HepG2 (cell line): Measurements from ENCODE around the gene C11orf68. TPM values are rescaled to one million over a fixed set of nuclear protein-coding genes. Genes with fewer than 3 reads are reported as not detected.
A peak's percentile ranks its signal among the peaks of the same experiment; 100 is the strongest.

ENCODE experiments used
- ATAC-seq: fragments of 200-7000 bp; cut with Tn5 transposase; 3 replicates; pipeline ENCODE4 v1.9.1; 2020; ENCODE audit warnings: mild to moderate bottlenecking, moderate library complexity
- BruUV-seq: library from RNA; stranded (reverse); fragments of 400-500 nt; replicated peaks from 2 replicates; lab custom pipeline; 2021; lab: Mats Ljungman, UMichigan
- CTCF ChIA-PET: fragments of 300-600 bp; formaldehyde crosslinking; extraction: SDS; loops from one replicate; lab custom pipeline; 2021; ENCODE audit warnings: low total read pairs, inconsistent platforms, low intra/inter-chr PET ratio; lab: Yijun Ruan, JAX
- POLR2A ChIA-PET: fragments of 350-600 bp; sonication (Branson Sonifier 250); formaldehyde crosslinking; loops from one replicate; lab custom pipeline; 2020; ENCODE audit warnings: antibody characterized with exemption, inconsistent platforms; lab: Yijun Ruan, JAX
- DNase-seq: peaks from one replicate; pipeline ENCODE4 v3.0.0-alpha.2; 2015; ENCODE audit warnings: low spot score
- FAIRE-seq: peaks from 3 replicates; lab custom pipeline; 2011; peaks lifted over from hg19 to GRCh38; lab: Jason Lieb, UNC
- H2AFZ ChIP-seq: one replicate; pipeline ENCODE4 v1.6.1; 2011; ENCODE audit warnings: low read length, inconsistent platforms
- H3K27ac ChIP-seq: fragments of 300-600 bp; 3 replicates; pipeline ENCODE4 v1.8.0; 2011; ENCODE audit warnings: mixed run types, mild to moderate bottlenecking, mixed read lengths, low read length, inconsistent platforms; ENCODE audit not compliant: insufficient read depth; ENCODE audit errors: extremely low read length
- H3K27me3 ChIP-seq, 2 experiments: fragments of 200-600 bp in 1 of 2; 2 replicates in 1 of 2; 3 replicates in 1 of 2; pipeline versions ENCODE4 v1.6.0 to v1.8.0; 2011; ENCODE audit warnings: low read length in 2 of 2, mild to moderate bottlenecking in 2 of 2, moderate library complexity in 2 of 2, inconsistent platforms in 1 of 2; ENCODE audit not compliant: insufficient read depth in 2 of 2, control insufficient read depth in 1 of 2
- H3K36me3 ChIP-seq, 2 experiments: fragments of 200-600 bp in 1 of 2; replicated peaks in 1 of 2; 2 replicates in 1 of 2; 3 replicates in 1 of 2; pipeline versions ENCODE4 v1.5.1 to v1.8.0; 2011; ENCODE audit warnings: low read length in 2 of 2, inconsistent platforms in 1 of 2; ENCODE audit not compliant: insufficient read depth in 2 of 2, control insufficient read depth in 1 of 2
- H3K4me1 ChIP-seq: 2 replicates; pipeline ENCODE4 v1.5.1; 2012; ENCODE audit warnings: low read length, inconsistent platforms; ENCODE audit not compliant: insufficient read depth
- H3K4me2 ChIP-seq: 2 replicates; pipeline ENCODE4 v1.6.0; 2011; ENCODE audit warnings: low read depth, low read length, inconsistent platforms
- H3K4me3 ChIP-seq, 3 experiments: fragments of 200-600 bp in 1 of 3; sonication (generic), shearing (Covaris generic) in 1 of 3; replicated peaks in 1 of 3; 2 replicates each; pipeline ENCODE4 v1.5.1; 2011 to 2016; ENCODE audit warnings: low read length in 3 of 3, inconsistent platforms in 2 of 3, low read depth in 2 of 3, mild to moderate bottlenecking in 2 of 3, control low read depth in 1 of 3, mixed read lengths in 1 of 3; ENCODE audit not compliant: insufficient read depth in 1 of 3
- H3K79me2 ChIP-seq: one replicate; pipeline ENCODE4 v1.6.1; 2011; ENCODE audit warnings: low read length, inconsistent platforms; ENCODE audit not compliant: insufficient read depth
- H3K9ac ChIP-seq: 2 replicates; pipeline ENCODE4 v1.6.0; 2011; ENCODE audit warnings: mild to moderate bottlenecking, low read depth, low read length, inconsistent platforms; ENCODE audit not compliant: insufficient read depth
- H3K9me3 ChIP-seq: 2 replicates; pipeline ENCODE4 v1.5.1; 2012; ENCODE audit warnings: mild to moderate bottlenecking, low read length
- H4K20me1 ChIP-seq: 2 replicates; pipeline ENCODE4 v1.6.0; 2011; ENCODE audit warnings: inconsistent platforms, mild to moderate bottlenecking, low read length, moderate library complexity; ENCODE audit not compliant: insufficient read depth
- CREBL2 ChIP-seq: sonication (generic); formaldehyde crosslinking; IDR thresholded peaks from 2 replicates; pipeline ENCODE4 v1.8.1; 2023; ENCODE audit warnings: missing genetic modification reagents, mild to moderate bottlenecking, borderline replicate concordance
- ESRRA ChIP-seq: sonication (generic); formaldehyde crosslinking; IDR thresholded peaks from 2 replicates; pipeline ENCODE4 v1.5.1; 2020; ENCODE audit warnings: mild to moderate bottlenecking, low read depth, missing genetic modification reagents
- MXD4 ChIP-seq: IDR thresholded peaks from 2 replicates; pipeline ENCODE4 v1.6.1; 2016; ENCODE audit warnings: mild to moderate bottlenecking, missing biosample characterization, missing genetic modification reagents
- NBN ChIP-seq: fragments of 450-650 bp; conservative IDR thresholded peaks from 2 replicates; pipeline ENCODE4 v1.6.1; 2017
- NR1H2 ChIP-seq: sonication (generic); formaldehyde crosslinking; IDR thresholded peaks from 2 replicates; pipeline ENCODE4 v1.8.1; 2022; ENCODE audit warnings: low read depth, missing genetic modification reagents, borderline replicate concordance
- TIGD3 ChIP-seq: sonication (generic); formaldehyde crosslinking; IDR thresholded peaks from 2 replicates; pipeline ENCODE4 v1.5.1; 2020; ENCODE audit warnings: mild to moderate bottlenecking, missing genetic modification reagents, borderline replicate concordance
- ZNF383 ChIP-seq: sonication (generic); formaldehyde crosslinking; IDR thresholded peaks from 2 replicates; pipeline ENCODE4 v1.4.0; 2020; ENCODE audit warnings: missing genetic modification reagents, mild to moderate bottlenecking, borderline replicate concordance
- ZNF639 ChIP-seq: conservative IDR thresholded peaks from 2 replicates; pipeline ENCODE4 v1.6.1; 2018; ENCODE audit warnings: missing genetic modification reagents
- ZSCAN9 ChIP-seq: IDR thresholded peaks from 2 replicates; pipeline ENCODE4 v1.6.1; 2016; ENCODE audit warnings: borderline replicate concordance
- WGBS: methylation state at CpG from one replicate; pipeline ENCODE4 v1.1.6; 2017; ENCODE audit warnings: low lambda C conversion rate; 5-methylcytosine and 5-hydroxymethylcytosine counted together
- in situ Hi-C: cut with HindIII; loops from 2 replicates; pipeline ENCODE4 v1.10.0; 2017; ENCODE audit warnings: low pct_unique_long_range_greater_than_20kb; ENCODE audit not compliant: extremely low pct_ligation_motif_present
- intact Hi-C: fragments of 100-400 bp; cut with micrococcal nuclease; formaldehyde crosslinking; loops from one replicate; pipeline ENCODE4 v1.10.0; 2022; ENCODE audit not compliant: unreplicated experiment
- polyA plus RNA-seq, 8 experiments: library from polyadenylated mRNA; depleted of rRNA in 3 of 8; stranded (reverse) in 7 of 8; unstranded in 1 of 8; fragments of >200 nt; fragmentation: Illumina TruSeq in 4 of 8; extraction: Trizol in 4 of 8; gene quantifications; 2 replicates each; pipeline versions ENCODE4 v1.2.1 to v1.2.3, GENCODE V29; 2011 to 2016; ENCODE audit warnings: low read depth in 4 of 8, missing spikeins in 1 of 8, mixed read lengths in 1 of 8; ENCODE audit not compliant: insufficient read depth in 1 of 8
- total RNA-seq, 5 experiments: library from RNA; depleted of rRNA; stranded (reverse); fragments of >200 nt; fragmentation: Illumina TruSeq; extraction: Trizol; gene quantifications; 2 replicates each; pipeline ENCODE4 v1.2.3, GENCODE V29; 2016; ENCODE audit warnings: low read depth in 1 of 5
- TF ChIP-seq, protein P1 (sequence below): sonication (generic); formaldehyde crosslinking; conservative IDR thresholded peaks from 2 replicates; pipeline ENCODE4 v1.8.0; 2022; ENCODE audit warnings: missing genetic modification reagents

The C11orf68 gene
- total and polyA plus RNA-seq, 2 of the 13 experiments (the other 11 are each of a cell fraction or from before 2014, with no cell fraction given) = 8.4 to 28.3 TPM

DNA sequence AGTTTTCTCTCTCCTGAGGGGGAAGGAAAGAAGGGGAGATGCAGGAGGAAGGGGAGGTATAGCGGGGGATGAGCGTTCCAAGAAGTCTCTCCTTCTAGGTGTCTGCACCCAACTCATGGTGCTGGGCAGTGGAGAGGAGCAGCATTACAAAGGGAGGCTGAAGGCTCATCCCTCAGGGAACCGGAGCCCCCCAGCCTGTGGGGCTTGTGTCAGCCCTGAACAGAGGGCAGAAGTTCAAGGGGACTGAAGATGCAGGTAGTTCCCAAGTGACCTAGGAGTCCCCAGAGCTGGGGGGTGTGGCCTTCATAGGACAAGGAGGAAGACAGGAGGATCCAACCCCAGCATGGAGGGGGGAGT lies 1.8 kb downstream of the C11orf68 start:
- Histone ChIP-seq H3K36me3 (no peaks in the 10 kb centered on the region; a peak in 1 of 5 replicates), H3K79me2 (peaks cover 11% of the 10 kb centered on the region), H3K4me3 (peak overlapping the region in 2 of 3 experiments; percentile 88 to 98; a peak in 1 of 6 replicates), H4K20me1 (no peaks in the 10 kb centered on the region), H3K27ac (no peak overlapping the region), H3K4me2 (peak overlapping the region; percentile 73; the same call in 1 of the 2 replicates), H3K9ac (no peak overlapping the region), H3K4me1 (peaks cover 59% of the 10 kb centered on the region), H2AFZ (no peak overlapping the region), H3K27me3 (peaks cover 0 to 2% of the 10 kb centered on the region in 2 experiments; a peak in 1 of 5 replicates), H3K9me3 (no peaks in the 10 kb centered on the region)
- WGBS = 100% methylated on average over 2 of the region's 3 CpGs
- no peak for DNase-seq
- BruUV-seq = no TSS peak
- POLR2A ChIA-PET = interaction anchor here (0.6 to 5.0 kb wide), 5 partner anchors 8 to 44 kb away, joined by 3 to 59 read pairs (median 8); partner anchors contain the start of genes CCDC85B, FIBP and FOSL1
- TF ChIP-seq ZSCAN9 (CRISPR knock-in tag) = no peak
- no peak for TF ChIP-seq TIGD3 (CRISPR knock-in tag)
- intact Hi-C loops = no loop called here
- CTCF ChIA-PET = no interaction called here
- in situ Hi-C loops = no loop called here
- no peak for FAIRE-seq
- no peak for ATAC-seq

- peaks cover 0 to 2% of the 10 kb centered on the region in 2 experiments; a peak in 1 of 5 replicates for H3K27me3 ChIP-seq
- no peaks in the 10 kb centered on the region for H4K20me1 ChIP-seq
- FAIRE-seq (no peak), DNase-seq (no peak), ATAC-seq (no peak)
- H3K36me3 ChIP-seq = no peaks in the 10 kb centered on the region; a peak in 1 of 5 replicates
- peaks cover 11% of the 10 kb centered on the region for H3K79me2 ChIP-seq
- POLR2A ChIA-PET = interaction anchor here (1.4 to 5.0 kb wide), 5 partner anchors 13 to 57 kb away, joined by 5 to 59 read pairs (median 12); partner anchors contain the start of genes CCDC85B, FIBP, FOSL1 and MUS81
- 53% methylated on average over 5 of the region's 7 CpGs for WGBS
- H3K27ac ChIP-seq = no peak overlapping the region
- CTCF ChIA-PET = no interaction called here
- H3K4me2 ChIP-seq = peak overlapping the region; percentile 73
- intact Hi-C loops (no loop called here), in situ Hi-C loops (no loop called here)
- no peak overlapping the region; the same call in 1 of the 2 replicates for H3K9ac ChIP-seq
- no TSS peak for BruUV-seq
- peaks cover 65% of the 10 kb centered on the region for H3K4me1 ChIP-seq
- H3K4me3 ChIP-seq = no peak overlapping the region
- H2AFZ ChIP-seq = no peak overlapping the region
- no peaks in the 10 kb centered on the region for H3K9me3 ChIP-seq
- TF ChIP-seq NBN = no peak
- no peak for TF ChIP-seq ZNF639 (CRISPR knock-in tag)
- no peak for TF ChIP-seq ZNF383 (CRISPR knock-in tag)
- no peak for TF ChIP-seq MXD4 (CRISPR knock-in tag)
- no peak for TF ChIP-seq CREBL2
- TF ChIP-seq ESRRA (CRISPR knock-in tag) = no peak
- TF ChIP-seq, protein P1, sequence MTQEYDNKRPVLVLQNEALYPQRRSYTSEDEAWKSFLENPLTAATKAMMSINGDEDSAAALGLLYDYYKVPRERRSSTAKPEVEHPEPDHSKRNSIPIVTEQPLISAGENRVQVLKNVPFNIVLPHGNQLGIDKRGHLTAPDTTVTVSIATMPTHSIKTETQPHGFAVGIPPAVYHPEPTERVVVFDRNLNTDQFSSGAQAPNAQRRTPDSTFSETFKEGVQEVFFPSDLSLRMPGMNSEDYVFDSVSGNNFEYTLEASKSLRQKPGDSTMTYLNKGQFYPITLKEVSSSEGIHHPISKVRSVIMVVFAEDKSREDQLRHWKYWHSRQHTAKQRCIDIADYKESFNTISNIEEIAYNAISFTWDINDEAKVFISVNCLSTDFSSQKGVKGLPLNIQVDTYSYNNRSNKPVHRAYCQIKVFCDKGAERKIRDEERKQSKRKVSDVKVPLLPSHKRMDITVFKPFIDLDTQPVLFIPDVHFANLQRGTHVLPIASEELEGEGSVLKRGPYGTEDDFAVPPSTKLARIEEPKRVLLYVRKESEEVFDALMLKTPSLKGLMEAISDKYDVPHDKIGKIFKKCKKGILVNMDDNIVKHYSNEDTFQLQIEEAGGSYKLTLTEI = no peak
- TF ChIP-seq NR1H2 (CRISPR knock-in tag) = no peak
These were observed 2.5 kb downstream of the C11orf68 start for GRCh38 chr11:65916391-65916790.
